TTC549 (cell line): ENCODE data around the gene SCP2D1.
"Not testable (repeated sequence)": the region's sequence is repeated elsewhere in the genome, so short reads cannot be mapped to it uniquely, and the experiment has no call there.

Experiments used
- FAIRE-seq: peaks from 2 replicates; lab custom pipeline; 2012; peaks lifted over from hg19 to GRCh38; lab: Jason Lieb, UNC

The SCP2D1 gene

GRCh38 chr20:18813483-18813882 lies at the start of gene SCP2D1:
SCP2D1 (plus strand) TSS chr20:18813783; CDS start chr20:18813816, 33 bp downstream.
- no peak for FAIRE-seq

GRCh38 chr20:18767676-18768075 lies 45.9 kb upstream of the SCP2D1 start:
- FAIRE-seq: no peak

DNA sequence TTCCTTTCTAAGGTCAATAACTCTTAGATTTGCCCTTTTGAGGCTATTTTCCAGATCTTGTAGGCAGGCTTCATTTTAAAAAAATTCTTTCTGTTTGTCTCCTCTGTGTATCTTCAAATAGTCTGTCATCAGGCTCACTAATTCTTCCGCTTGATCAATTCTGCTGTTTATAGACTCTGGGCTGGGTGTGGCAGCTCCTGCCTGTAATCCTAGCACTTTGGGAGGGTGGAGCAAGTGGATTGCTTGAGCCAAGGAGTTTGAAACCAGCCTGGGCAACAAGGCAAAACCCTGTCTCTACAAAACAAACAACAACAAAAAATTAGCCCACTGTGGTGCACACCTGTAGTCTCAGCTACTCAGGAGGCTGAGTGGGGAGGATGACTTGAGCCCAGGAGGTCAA lies 40.0 kb upstream of the SCP2D1 start:
- FAIRE-seq: no peak

DNA sequence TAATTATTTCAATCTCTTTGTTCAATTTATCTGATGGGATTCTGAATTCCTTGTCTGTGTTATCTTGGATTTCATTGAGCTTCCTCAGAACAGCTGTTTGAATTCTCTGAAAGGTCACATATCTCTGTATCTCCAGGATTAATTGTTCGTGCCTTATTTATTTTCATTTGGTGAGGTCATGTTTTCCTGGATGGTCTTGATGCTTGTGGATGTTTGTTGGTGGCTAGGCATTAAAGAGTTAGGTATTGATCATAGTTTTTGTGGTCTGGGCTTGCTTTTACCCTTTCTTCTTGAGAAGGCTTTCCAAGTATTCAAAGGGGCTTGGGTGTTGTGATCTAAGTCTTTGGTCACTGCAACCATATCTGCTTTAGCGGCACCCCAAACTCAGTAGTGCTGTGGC lies 39.4 kb upstream of the SCP2D1 start:
- FAIRE-seq: no peak

- FAIRE-seq: no peak
Measured at GRCh38 chr20:18775633-18776032, 38.0 kb upstream of the SCP2D1 start.

GRCh38 chr20:18778690-18779392 lies 34.7 kb upstream of the SCP2D1 start:
- no peak for FAIRE-seq

DNA sequence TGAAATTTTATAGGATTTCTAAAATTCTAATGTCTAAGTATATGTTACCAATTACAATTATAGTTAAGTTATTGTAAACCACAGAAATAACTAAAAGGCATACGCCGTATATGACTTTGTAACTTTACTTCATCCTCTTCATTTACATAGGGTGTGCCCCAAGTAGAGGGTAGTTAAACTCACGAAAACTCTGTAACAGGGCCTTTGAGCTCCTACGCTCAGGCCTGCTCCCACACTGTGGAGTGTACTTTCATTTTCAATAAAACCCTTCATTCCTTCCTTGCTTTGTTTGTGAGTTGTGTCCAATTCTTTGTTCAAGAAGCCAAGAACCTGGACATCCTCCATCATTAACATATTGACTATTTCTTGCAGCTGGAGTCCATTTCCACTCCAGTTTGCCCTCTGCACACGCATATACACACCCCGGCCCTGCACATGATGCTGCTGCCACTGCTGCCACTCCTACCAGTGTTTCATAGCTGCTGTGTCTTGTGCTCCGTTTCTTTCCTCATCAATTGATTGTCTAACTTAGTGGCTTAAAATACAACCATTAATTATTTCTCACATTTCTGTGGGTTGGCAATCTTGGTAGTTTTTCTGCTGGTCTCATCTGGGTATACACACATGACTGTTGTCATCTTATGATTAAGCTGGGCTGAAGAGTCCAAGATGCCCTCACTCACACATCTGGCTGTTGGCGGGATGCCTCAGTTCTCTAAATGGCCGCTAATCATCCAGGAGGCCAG lies 33.0 kb upstream of the SCP2D1 start:
- no peak for FAIRE-seq

- no peak for FAIRE-seq
Measured at GRCh38 chr20:18781509-18781908, 32.1 kb upstream of the SCP2D1 start.

DNA sequence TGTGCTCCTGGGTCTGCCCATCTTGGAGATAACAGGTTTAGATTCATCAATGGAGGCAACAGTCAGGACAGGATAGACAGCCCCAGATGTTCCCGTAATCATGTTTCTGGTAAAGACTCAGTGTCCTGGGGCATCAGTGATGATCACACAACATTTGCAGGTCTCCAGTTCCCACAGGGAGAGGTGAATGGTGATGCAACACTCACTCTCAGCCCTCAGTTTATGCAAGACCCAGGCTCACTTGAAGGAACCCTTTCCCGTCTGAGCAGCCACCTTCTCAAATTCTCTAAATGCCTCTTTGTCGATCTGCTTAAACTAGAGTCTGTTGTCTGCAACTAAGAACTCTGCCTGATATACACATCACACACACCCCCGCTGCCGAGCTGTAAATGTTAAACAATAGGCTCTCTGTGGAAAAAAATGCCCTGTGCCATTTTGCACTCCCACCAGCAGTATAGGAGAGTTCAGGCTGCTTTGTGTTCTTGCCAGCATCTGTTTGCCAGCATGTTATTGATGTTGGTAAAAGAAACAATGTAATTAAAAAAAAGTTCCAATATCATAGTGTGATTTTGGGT lies 30.1 kb upstream of the SCP2D1 start:
- FAIRE-seq: no peak

- FAIRE-seq: not testable (repeated sequence)
Measured at GRCh38 chr20:18787046-18787445, 26.5 kb upstream of the SCP2D1 start.

GRCh38 chr20:18788021-18788420 lies 25.6 kb upstream of the SCP2D1 start:
- no peak for FAIRE-seq

- FAIRE-seq: no peak
Measured at GRCh38 chr20:18790787-18791186, 22.8 kb upstream of the SCP2D1 start.

DNA sequence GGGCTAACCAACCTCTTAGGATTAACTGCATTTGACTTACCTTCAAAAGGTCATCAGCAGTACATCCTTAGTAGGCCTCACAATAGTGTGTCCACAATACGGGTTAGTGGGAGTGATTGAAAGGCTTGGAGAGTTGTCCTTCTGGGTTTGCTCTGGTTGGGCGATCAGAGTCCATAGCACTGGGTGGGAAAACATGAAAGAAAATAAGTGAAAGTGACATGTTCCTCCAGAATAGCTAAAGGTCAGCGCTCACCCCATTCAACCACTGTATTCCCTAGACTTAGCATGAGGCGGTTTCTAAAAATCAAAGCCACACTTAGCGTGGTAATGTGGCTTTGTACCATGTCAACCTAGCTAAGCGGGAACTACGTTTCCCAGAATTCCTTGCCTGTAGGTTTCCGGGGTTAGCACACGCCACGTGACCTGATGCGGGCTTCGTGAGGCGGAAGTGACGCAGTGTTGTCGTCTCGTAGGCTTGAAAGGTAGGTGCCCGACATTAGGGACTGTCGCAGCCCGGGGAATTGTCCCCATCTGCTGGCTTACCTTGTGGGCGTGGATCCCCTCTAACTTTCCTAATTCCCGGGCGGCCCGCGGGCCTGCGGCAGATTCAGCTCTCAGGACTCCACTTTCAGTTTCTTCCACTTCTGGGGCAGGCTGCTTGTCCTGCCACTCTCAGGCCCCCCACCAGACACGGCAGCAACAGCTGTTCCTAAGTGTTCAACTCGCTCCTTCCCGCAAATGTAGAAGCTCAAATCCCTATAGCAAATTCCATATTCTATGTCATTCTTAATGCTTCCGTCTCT lies 19.8 kb upstream of the SCP2D1 start:
- FAIRE-seq: no peak

GRCh38 chr20:18794428-18794787 lies 19.2 kb upstream of the SCP2D1 start:
- no peak for FAIRE-seq

DNA sequence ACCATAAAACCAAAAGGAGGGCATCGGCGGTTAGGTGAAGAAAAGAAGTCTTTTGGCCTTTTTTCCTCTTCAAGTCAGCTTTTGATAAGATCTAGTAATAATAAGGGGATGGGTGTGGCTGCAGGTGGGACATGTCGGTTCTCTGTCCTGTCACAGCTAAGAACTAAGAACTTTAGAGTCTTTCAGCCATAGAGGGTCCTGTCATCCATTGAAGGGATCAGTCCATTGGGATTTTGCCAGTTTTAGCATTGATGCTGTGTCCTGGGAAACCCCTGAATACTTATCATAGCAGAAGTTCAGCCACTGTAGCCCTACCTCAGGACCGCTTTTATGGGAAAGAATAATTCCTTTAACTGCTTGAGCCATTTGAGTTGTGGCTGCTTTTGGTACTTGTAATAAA lies 18.2 kb upstream of the SCP2D1 start:
- FAIRE-seq: no peak

DNA sequence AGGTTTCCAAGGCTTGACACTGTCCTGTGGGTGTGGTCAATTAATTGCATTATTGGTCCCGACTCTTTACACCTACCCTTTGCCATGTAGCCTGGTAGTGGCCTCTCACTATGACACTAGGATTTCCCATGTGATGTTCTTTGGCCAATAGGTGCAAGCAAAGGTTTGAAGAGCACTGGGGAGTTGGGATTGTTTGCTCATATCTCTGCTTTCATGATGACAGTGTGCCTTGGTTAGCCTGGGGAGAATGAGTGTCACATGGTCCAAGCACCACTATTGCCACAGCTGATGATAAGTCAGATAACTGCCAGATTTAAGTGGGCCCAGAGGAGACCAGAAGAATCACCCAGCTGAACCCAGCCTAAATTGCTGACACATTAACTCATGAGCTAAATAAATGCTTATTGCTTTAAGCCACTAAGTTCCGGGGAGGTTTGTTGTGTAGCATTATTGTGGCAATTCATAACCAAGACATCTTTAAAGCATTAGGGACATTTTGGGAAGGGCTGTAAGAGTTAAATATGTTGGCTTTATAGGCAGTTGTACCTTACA lies 17.2 kb upstream of the SCP2D1 start:
- FAIRE-seq: no peak

DNA sequence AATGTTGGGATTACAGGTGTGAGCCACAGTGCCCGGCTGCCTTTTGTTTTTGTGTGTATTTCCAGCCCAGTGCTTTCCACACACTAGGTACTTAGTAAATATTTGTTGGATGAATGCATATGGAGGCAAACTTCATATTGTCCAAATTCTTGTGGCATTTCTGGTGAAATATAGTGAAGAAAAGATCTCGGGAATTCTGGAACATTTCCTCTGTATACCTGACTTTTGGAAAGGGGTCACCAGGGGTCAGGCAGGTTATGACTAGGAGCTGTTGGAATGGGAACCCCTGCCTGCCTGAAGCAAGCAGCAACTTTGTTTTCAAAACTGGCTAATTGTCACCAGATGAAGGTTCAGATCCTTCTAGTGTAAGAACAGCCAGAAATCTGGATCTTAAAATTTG lies 12.1 kb upstream of the SCP2D1 start:
- FAIRE-seq: no peak

DNA sequence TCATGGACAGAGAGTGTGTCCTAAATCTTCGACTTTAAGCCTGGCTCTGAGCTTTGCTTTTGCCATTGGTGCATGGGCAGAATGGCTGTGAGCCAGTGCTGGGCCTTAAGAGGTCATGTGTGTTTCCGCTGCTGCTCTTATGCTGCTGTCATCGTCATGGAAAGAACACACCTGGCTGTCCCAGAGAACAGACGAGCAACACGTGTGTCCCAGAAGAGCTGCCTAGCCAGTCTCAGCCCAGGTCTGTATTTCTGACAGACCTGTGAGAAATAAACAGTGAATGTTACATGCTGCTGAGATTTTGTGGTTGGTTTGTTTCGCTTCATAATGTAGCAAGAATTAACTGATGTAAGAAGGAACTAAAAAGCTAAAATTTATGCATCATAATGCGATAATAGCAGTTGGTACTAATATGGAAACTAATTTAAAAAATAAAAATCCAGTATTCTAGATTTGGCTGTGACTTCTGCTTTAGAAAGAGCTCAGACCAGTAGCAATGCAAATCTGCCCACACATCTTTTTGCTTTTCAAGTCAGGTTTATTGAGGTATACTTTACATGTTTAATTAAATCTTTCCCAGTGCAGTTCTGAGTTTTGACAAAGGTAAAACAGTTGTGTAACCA lies 11.5 kb upstream of the SCP2D1 start:
- FAIRE-seq: no peak

GRCh38 chr20:18805881-18806280 lies 7.7 kb upstream of the SCP2D1 start:
- no peak for FAIRE-seq

- no peak for FAIRE-seq
Measured at GRCh38 chr20:18808712-18809111, 4.9 kb upstream of the SCP2D1 start.

DNA sequence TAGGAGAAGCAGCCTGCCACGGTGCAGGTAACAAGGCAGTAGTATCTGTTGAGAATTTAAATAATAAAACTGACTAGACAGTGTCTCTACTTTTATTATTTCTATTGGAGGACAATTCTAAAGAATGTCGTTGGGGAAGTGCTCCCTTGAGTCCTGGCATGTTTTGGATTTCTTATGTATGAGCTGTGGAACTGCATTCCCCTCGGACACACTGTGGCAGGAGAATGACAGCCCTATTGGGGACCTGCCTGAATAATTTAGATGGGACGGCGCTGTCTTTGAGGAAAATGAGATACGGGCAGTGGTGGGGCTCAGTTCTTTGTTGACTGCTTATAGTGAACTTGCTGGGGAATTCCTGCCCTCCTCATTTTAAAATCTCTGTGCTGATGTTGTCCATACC lies 2.4 kb upstream of the SCP2D1 start:
- FAIRE-seq: no peak

DNA sequence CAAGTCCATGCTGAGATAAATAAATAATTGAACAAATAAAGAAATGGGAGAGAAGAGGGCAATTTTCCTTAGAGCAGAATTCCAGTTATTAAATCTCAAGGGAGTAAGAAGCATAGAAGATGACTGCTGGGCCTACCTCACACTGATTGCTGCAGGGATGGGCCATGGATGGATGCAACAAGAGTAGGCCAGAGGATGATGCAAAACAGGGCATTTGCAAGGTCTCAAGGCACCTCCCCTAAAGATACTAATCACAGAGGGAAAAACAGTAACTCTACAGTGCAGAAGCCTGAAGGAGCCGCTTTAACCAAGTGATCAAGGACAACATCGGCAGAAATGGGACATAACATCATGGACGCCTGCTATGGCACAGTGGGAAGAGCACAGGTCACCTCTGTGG lies 1.7 kb upstream of the SCP2D1 start:
- FAIRE-seq: no peak
